ENCODE results near the gene MT1F.
A peak's percentile ranks its signal among the peaks of the same experiment; 100 is the strongest.

MT1F gene

GRCh38 chr16:56658327-56658875 is 642 bp downstream of the MT1F start:
- DNase-seq (ENCODE audit: low spot score) = no peak
- Histone ChIP-seq H2BK12ac (ENCODE audit: low read length) (no peak overlapping the region), H3K27ac (replicated peaks; ENCODE audit: low read length) (no peak overlapping the region), H3K14ac (ENCODE audit: low read length) (no peak overlapping the region), H3K18ac (ENCODE audit: low read length) (no peak overlapping the region), H3K4ac (ENCODE audit: low read length) (no peak overlapping the region), H3K36me3 (replicated peaks in 1 of 2; ENCODE audit: control insufficient read depth in 2 of 2, insufficient read depth in 2 of 2, low read length in 2 of 2) (no peaks in the 10 kb centered on the region), H2BK5ac (ENCODE audit: low read length) (no peak overlapping the region), H3K4me1 (ENCODE audit: control insufficient read depth in 2 of 2, insufficient read depth in 1 of 2, low read depth in 1 of 2, low read length in 2 of 2) (peaks cover 0 to 8% of the 10 kb centered on the region in 2 donors), H4K8ac (ENCODE audit: low read depth, low read length) (no peak overlapping the region), H3K9me3 (replicated peaks in 1 of 2; ENCODE audit: control insufficient read depth in 2 of 2, insufficient read depth in 1 of 2, low read depth in 1 of 2, low read length in 2 of 2) (peaks cover 0 to 2% of the 10 kb centered on the region in 2 donors), H3K23ac (ENCODE audit: low read depth, low read length, poor library complexity) (no peak overlapping the region), H2BK15ac (ENCODE audit: low read length) (no peak overlapping the region), H2BK120ac (ENCODE audit: low read depth, low read length) (no peak overlapping the region), H4K91ac (ENCODE audit: low read depth, low read length, poor library complexity) (no peak overlapping the region), H2AFZ (ENCODE audit: low read length) (peak overlapping the region; percentile 85), H3K9ac (ENCODE audit: low read depth, low read length, poor library complexity) (no peak overlapping the region), H3K79me1 (ENCODE audit: low read depth, low read length) (no peaks in the 10 kb centered on the region), H3K27me3 (ENCODE audit: control insufficient read depth in 3 of 3, insufficient read depth in 3 of 3, low read depth in 1 of 3, low read length in 3 of 3) (peaks cover 18 to 93% (median 67%) of the 10 kb centered on the region in 3 experiments), H3K4me3 (ENCODE audit: low read length in 2 of 2) (no peak overlapping the region), H3K4me2 (ENCODE audit: insufficient read depth, low read length, poor library complexity, severe bottlenecking) (no peak overlapping the region), H2AK5ac (ENCODE audit: low read depth, low read length) (no peak overlapping the region)
- WGBS, 2 donors (ENCODE audit: extremely low coverage in 2 of 2, insufficient read length in 2 of 2, insufficient replicate concordance in 1 of 2) = no CpG with 5 or more reads among the region's 10 CpGs

- Histone ChIP-seq H2BK12ac (ENCODE audit: low read length) (no peak overlapping the region), H4K8ac (ENCODE audit: low read depth, low read length) (no peak overlapping the region), H3K14ac (ENCODE audit: low read length) (no peak overlapping the region), H3K4me1 (ENCODE audit: control insufficient read depth in 2 of 2, insufficient read depth in 1 of 2, low read depth in 1 of 2, low read length in 2 of 2) (peaks cover 0 to 4% of the 10 kb centered on the region in 2 donors), H2BK120ac (ENCODE audit: low read depth, low read length) (no peak overlapping the region), H2AK5ac (ENCODE audit: low read depth, low read length) (no peak overlapping the region), H3K18ac (ENCODE audit: low read length) (peak overlapping the region; percentile 32), H3K9me3 (replicated peaks in 1 of 2; ENCODE audit: control insufficient read depth in 2 of 2, insufficient read depth in 1 of 2, low read depth in 1 of 2, low read length in 2 of 2) (peaks cover 0 to 2% of the 10 kb centered on the region in 2 donors), H3K23ac (ENCODE audit: low read depth, low read length, poor library complexity) (peak overlapping the region; percentile 11), H2BK15ac (ENCODE audit: low read length) (no peak overlapping the region), H3K36me3 (replicated peaks in 1 of 2; ENCODE audit: control insufficient read depth in 2 of 2, insufficient read depth in 2 of 2, low read length in 2 of 2) (no peaks in the 10 kb centered on the region), H3K4me2 (ENCODE audit: insufficient read depth, low read length, poor library complexity, severe bottlenecking) (no peak overlapping the region), H3K27ac (replicated peaks; ENCODE audit: low read length) (no peak overlapping the region), H3K79me1 (ENCODE audit: low read depth, low read length) (no peaks in the 10 kb centered on the region), H3K4me3 (ENCODE audit: low read length in 2 of 2) (peak overlapping the region in 1 of 2 donors; percentile 25), H2AFZ (ENCODE audit: low read length) (peak overlapping the region; percentile 42), H2BK5ac (ENCODE audit: low read length) (no peak overlapping the region), H3K9ac (ENCODE audit: low read depth, low read length, poor library complexity) (no peak overlapping the region), H3K4ac (ENCODE audit: low read length) (no peak overlapping the region), H4K91ac (ENCODE audit: low read depth, low read length, poor library complexity) (no peak overlapping the region), H3K27me3 (ENCODE audit: control insufficient read depth in 3 of 3, insufficient read depth in 3 of 3, low read depth in 1 of 3, low read length in 3 of 3) (peaks cover 30 to 100% (median 97%) of the 10 kb centered on the region in 3 experiments)
- whole genome bisulfite sequencing, 2 donors (ENCODE audit: extremely low coverage in 2 of 2, insufficient read length in 2 of 2, insufficient replicate concordance in 1 of 2) = no CpG with 5 or more reads among the region's 48 CpGs
- no peak for DNase-seq (ENCODE audit: low spot score)
Observed at GRCh38 chr16:56662357-56663354, 4.9 kb downstream of the MT1F start.

GRCh38 chr16:56664506-56664905 is 6.7 kb downstream of the MT1F start:
- Histone ChIP-seq H3K27me3 (ENCODE audit: control insufficient read depth in 3 of 3, insufficient read depth in 3 of 3, low read depth in 1 of 3, low read length in 3 of 3) (peaks cover 41 to 100% (median 98%) of the 10 kb centered on the region in 3 experiments), H3K9me3 (replicated peaks in 1 of 2; ENCODE audit: control insufficient read depth in 2 of 2, insufficient read depth in 1 of 2, low read depth in 1 of 2, low read length in 2 of 2) (peaks cover 0 to 3% of the 10 kb centered on the region in 2 donors), H3K36me3 (replicated peaks in 1 of 2; ENCODE audit: control insufficient read depth in 2 of 2, insufficient read depth in 2 of 2, low read length in 2 of 2) (no peaks in the 10 kb centered on the region), H2BK15ac (ENCODE audit: low read length) (no peak overlapping the region), H3K9ac (ENCODE audit: low read depth, low read length, poor library complexity) (no peak overlapping the region), H2AK5ac (ENCODE audit: low read depth, low read length) (no peak overlapping the region), H3K23ac (ENCODE audit: low read depth, low read length, poor library complexity) (no peak overlapping the region), H3K4me2 (ENCODE audit: insufficient read depth, low read length, poor library complexity, severe bottlenecking) (no peak overlapping the region), H4K8ac (ENCODE audit: low read depth, low read length) (no peak overlapping the region), H3K27ac (replicated peaks; ENCODE audit: low read length) (no peak overlapping the region), H3K79me1 (ENCODE audit: low read depth, low read length) (no peaks in the 10 kb centered on the region), H2AFZ (ENCODE audit: low read length) (no peak overlapping the region), H2BK12ac (ENCODE audit: low read length) (no peak overlapping the region), H3K4ac (ENCODE audit: low read length) (no peak overlapping the region), H3K18ac (ENCODE audit: low read length) (no peak overlapping the region), H4K91ac (ENCODE audit: low read depth, low read length, poor library complexity) (no peak overlapping the region), H3K14ac (ENCODE audit: low read length) (no peak overlapping the region), H2BK120ac (ENCODE audit: low read depth, low read length) (no peak overlapping the region), H3K4me3 (ENCODE audit: low read length in 2 of 2) (no peak overlapping the region), H3K4me1 (ENCODE audit: control insufficient read depth in 2 of 2, insufficient read depth in 1 of 2, low read depth in 1 of 2, low read length in 2 of 2) (no peaks in the 10 kb centered on the region), H2BK5ac (ENCODE audit: low read length) (no peak overlapping the region)
- no peak for DNase-seq (ENCODE audit: low spot score)
- no CpG with 5 or more reads among the region's 1 CpG for WGBS, 2 donors (ENCODE audit: extremely low coverage in 2 of 2, insufficient read length in 2 of 2, insufficient replicate concordance in 1 of 2)

Measured in neuronal stem cell (in vitro differentiated cells).